Gastrocnemius medialis (tissue), 4 donors: ENCODE results near the gene KIF26B.

ENCODE experiments used
- CTCF ChIP-seq, 5 experiments: fragments of 450-650 bp in 3 of 5; fragments of 200-600 bp in 2 of 5; sonication (generic) in 2 of 5; IDR thresholded peaks in 4 of 5; conservative IDR thresholded peaks in 1 of 5; 1 replicate in 4 of 5; 2 replicates in 1 of 5; pipeline ENCODE4 v1.5.1; 2016 to 2019; ENCODE audit warnings: antibody characterized with exemption in 5 of 5, mild to moderate bottlenecking in 3 of 5, moderate library complexity in 3 of 5
- POLR2A ChIP-seq, 2 donors: fragments of 450-650 bp; IDR thresholded peaks; one replicate each; pipeline ENCODE4 v1.6.1; 2017; ENCODE audit warnings: antibody characterized with exemption in 2 of 2, mild to moderate bottlenecking in 2 of 2, moderate library complexity in 2 of 2

GRCh38 chr1:245247801-245248200 is 93.0 kb downstream of the KIF26B start:
- TF ChIP-seq CTCF (IDR thresholded peaks at IDR 0.05 in 4 of 5, conservative IDR thresholded peaks at IDR 0.05 in 1 of 5): no peak
- TF ChIP-seq POLR2A (IDR thresholded peaks at IDR 0.05): no peak
